NCI-H2171 treated with DMSO at 0.1 percent for 48 hours (cell line): ENCODE results near the gene GRAMD1B.
"Not testable (repeated sequence)": the region's sequence is repeated elsewhere in the genome, so short reads cannot be mapped to it uniquely, and the experiment has no call there.

Experiments used
- DNase-seq: peaks from one replicate; lab custom pipeline; 2025; lab: John Stamatoyannopoulos, UW

Gene GRAMD1B

DNA sequence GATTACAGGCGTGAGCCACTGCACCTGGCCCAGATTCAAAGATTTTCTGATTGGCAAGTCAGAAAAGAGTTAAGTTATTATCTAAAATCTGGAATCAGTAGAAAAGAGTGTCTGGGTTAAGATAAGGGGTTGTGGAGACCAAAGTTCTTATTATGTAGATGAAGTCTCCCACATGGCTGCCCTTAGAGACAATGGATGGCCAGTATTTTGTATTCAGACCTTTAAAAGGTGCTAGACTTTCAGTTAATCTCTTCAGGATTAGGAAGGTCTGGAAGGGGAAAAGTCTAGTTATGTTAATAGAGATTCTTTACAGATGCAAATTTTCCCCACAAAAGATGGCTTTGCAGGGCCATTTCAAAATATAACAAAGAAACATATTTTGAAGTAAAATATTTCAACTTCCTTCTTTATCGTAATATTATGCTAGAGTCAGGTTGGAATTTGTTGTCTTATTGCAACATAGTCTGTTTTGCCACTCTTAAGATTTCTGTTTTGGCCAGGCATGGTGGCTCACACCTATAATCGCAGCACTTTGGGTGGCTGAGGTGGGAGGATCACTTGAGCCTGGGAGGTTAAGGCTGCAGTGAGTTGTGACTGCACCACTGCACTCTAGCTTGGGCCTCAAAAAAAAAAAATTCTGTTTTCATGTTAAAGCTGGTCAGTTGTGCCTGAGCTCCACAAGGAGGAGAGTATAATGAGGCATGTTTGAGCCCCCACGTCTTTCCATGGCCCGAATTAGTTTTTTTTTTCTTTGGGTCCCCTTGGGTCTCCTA is 14.0 kb downstream of the GRAMD1B start:
- no peak for DNase-seq

DNA sequence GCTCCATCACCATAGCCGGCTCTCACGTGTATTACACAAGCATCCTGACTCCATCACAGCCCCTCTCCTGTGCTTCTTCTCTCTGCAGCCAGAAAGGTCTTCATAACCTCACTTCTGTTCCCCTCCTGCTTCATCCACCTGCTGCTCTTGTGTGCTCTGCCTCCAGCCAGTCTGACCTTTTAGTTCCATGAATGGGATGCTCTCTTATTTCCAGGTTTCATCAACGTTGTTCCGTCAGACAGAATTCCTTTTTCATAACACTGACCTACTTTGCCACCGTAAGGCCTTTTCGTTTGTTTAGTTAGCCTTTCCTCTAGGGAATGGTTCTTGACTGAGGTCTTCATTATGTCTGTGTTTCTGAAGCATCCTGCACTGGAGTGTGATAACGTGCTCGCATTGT is 18.8 kb downstream of the GRAMD1B start:
- peak; percentile 16 for DNase-seq

DNA sequence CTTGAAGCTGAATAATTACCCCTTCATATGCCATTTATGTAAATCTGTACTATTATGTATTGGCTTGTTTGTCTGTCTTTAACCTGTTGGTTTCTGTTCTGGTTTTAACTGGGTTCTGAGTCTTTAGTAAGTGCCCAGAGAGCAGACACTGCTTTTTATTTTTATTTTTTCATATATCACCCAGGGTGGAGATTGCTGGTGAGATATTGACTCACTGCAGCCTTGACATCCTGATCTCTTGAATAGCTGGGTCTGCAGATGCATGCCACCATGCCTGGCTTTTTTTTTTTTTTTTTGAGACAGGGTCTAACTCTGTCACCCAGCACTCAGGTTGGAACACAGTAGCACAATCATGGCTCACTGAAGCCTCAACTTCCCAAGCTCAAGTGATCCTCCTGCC is 19.4 kb downstream of the GRAMD1B start:
- DNase-seq, result no peak

DNA sequence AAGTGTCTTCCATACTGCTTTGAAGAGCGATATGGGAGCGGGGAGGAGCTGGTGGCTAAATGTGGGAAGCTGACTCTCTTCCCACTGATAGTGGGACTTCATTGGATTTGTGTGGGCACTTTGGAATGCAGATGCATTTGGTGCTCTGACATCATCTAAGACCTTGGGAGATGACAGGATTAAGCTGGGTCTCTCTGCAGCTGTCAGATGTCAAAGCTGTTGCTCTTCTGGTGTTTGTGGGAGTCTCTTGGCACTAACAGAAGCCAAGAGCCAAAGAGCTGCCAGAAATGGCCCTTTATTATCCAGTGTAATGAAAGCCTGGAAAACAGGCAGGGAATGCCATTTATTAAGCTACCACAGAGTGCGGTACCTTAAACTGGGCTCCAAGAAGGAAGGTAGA is 20.6 kb downstream of the GRAMD1B start:
- DNase-seq, result no peak

DNA sequence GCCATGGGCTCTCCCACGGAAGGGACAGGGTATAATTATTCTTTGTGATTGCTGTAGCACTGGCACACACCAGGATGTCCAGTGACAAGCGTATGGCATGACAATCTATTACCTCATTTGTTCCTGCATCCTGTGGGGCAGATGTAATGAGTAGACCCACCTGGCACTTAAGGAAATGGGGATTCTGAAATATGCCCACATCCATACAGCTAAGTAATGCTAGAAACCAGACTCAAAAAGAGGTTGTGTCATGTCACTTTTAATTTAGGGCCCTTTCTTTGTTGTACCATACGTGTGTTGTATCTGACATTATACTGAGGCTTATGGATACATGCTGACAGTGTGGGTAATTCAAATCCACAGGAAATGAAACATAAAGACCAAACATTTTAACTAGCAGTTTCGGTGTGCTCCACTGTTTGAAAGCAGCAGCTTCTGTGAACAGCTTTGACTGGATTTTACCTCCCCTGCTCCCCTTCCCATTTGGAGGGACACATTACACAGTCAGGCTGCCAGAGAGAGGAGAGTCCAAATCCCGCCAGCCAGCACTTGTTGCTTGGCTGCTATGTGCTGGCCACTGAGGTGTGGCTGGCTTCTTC is 21.2 kb downstream of the GRAMD1B start:
- no peak for DNase-seq

DNA sequence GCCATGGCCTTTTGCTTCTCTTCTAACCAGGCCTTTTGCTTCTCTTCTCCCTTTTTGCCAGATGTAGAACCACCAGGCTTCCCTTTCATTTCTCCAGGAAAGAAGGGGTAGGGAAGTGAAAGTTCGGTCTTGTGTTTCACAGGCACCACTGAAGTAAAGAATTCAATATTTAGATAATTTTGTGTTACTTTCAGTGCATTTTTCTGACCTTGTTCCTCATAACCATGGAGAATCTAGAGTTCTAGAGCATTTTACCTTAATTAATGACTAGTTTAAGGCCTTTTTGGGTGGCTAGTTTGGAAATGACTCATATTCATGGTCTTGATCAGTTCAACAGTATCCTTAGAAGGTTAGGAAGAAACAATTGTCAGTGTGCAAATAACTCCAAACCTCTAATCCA is 22.7 kb downstream of the GRAMD1B start:
- no peak for DNase-seq

DNA sequence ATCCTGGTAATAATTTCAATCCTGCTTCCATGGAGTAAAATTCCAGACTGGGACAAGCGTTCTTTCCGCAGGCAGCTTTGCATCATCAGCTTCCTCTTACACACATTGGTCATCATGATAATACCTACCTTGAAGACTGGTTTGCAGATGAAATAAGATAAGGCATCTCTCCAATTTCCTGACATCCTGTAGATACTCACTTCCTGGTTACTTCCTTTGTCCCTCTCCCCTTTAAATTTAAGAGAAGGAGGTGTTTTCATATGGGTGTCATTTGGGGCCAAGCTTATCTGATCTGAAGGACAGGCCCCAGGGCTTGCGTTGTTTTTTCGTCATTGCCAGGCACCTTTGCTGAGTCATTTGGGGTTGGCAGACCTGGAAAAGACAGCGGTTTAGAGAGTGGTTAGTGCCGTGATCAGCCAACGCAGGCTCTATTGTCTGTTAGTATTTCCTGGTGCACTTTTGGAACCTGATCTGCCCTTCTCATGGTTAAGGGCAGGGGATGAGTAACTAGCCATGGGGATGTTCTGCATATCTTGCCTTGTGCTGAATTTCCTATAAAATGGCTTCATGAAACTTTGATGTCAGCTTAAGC is 24.1 kb downstream of the GRAMD1B start:
- DNase-seq, result no peak

DNA sequence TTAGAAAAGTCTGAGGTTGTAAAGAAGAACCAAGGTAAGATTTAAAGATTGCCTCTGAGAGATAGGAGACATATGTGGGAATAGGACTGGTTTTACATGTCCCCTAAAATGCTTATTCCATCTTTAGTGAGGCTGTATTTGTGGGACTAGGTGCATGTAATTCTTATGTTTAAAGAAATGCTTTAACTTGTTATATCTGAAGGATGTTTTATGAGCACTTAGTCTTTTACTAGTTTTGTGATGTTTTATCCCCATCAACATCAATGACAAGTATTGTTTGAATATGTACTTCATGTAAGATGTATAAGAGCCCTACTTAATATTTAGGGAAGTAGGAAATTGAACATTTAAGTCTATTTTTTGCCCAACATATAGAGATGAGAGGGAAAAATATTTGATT is 24.7 kb downstream of the GRAMD1B start:
- no peak for DNase-seq

DNA sequence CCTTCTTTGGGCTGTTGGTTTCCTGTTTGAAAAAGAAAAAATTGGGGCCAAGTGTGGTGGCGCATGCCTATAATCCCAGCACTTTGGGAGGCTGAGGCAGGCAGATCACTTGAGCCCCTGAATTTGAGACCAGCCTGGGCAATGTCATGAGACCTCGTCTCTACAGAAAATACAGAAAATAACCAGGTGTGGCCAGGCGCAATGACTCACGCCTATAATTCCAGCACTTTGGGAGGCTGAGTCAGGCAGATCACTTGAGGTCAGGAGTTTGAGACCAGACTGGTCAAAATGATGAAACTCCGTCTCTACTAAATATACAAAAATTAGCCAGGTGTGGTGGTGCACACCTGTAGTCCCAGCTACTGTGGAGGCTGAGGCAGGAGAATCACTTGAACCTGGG is 26.4 kb downstream of the GRAMD1B start:
- not testable (repeated sequence) for DNase-seq

DNA sequence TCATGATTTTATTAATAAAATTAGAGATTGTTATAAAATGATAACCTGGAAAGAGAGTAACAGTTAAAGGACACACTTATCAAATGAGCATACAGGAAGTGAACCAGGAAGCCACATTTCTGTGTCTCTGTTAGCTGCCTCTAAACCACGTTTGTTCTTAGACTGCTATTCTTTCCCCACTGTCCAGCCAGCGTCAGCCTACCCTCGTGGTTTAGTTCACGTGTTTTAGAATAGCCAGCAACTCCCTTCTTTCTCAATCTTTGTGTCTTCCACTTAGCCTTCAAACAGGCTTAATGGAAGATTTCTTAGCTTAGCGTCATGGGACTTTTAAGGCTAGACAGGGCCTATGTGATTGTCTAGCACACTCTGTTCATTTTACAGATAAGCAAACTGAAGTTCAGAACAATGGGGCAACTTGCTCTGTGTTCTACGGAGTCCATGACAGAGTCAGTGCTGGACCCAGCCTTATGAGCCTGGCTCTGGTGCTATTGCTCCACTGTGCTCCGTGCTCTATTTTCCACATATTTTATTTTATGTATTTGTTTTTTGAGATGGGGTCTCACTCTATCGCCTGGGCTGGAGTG is 27.2 kb downstream of the GRAMD1B start:
- DNase-seq, result no peak

DNA sequence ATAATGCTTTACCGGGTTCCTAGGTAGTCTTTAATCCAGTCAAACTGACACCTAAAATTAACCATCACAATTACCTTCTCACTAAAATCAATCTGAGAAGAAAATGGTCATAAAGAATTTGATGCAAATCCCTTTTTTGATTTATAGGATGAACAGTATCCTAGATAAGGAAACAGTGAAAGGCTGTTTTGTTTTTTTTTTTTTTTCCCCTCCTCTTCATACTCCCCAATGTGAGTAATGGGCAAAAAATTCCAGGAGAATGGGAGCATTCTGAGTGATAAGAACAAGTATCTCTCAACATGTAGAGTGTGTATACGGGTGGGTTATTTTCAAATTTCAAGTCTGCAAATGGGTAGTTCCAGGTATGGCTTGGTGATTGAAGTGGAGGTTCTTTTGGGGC is 28.4 kb downstream of the GRAMD1B start:
- no peak for DNase-seq

DNA sequence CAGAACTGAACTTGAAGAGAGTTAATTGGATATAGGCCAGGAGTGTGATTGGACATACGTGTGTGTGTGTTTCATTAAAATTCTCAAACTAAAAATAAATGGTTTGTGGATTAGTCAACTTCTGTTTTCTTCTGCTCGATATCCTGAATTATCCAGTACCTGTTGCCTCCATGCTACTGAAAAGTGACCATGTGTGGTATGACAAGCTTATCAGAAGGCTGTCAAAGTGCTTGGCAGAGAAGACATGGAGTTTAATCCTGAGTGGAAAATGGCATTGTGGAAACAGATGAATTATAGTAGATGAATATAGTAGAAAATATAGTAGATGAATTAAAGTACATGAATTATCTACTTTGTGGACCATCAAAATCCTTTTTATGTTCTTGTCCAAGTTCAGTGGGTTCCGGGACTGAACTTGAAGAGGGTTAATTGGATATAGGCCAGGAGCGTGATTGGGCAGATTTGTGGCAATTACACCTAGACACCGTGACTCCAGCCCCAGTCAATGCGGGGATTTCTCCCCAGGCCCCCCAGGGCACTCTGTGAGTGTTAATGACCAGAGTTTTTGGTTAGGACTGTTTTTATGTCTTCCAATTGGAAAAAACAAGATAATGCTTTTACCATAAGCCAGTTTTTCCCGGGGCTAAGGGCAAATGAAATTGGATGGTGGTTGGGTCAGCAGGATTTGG is 30.1 kb downstream of the GRAMD1B start:
- DNase-seq, result no peak

DNA sequence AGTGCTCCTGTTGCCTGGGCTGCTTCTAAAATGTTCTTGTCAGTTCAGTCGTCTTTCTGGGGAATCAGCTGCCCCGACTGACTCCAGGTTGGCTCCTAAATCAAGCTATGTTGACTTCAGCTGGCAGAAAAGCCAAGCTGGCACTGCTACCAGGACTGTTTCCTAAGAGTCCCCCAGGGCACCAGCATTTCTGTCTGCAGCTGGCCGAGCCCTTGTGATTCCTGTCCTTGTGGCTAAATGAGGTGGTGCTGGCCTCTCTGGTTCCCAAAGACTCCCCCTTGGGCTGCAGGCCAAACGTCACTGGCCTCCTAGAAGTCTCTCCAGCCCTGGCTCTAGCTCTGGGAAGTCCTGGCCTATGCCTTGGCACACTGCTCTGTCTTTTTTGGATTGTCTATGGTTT is 31.1 kb downstream of the GRAMD1B start:
- no peak for DNase-seq

DNA sequence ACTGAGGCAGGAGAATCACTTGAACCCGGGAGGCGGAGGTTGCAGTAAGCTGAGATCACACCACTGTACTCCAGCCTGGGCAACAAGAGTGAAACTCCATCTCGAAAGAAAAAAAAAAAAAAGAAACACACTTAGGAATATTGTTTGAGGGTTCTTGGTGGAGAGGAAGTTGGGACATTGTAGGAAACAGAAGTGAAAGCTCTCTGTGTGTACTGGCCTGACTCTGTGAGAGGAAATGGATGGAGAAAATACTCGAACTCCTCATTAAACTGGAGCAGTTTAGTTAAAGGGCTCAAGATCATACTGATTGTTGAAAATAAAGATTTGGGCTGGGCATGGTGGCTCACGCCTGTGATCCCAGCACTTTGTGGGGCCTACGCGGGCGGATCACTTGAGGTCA is 35.6 kb downstream of the GRAMD1B start:
- not testable (repeated sequence) for DNase-seq

DNA sequence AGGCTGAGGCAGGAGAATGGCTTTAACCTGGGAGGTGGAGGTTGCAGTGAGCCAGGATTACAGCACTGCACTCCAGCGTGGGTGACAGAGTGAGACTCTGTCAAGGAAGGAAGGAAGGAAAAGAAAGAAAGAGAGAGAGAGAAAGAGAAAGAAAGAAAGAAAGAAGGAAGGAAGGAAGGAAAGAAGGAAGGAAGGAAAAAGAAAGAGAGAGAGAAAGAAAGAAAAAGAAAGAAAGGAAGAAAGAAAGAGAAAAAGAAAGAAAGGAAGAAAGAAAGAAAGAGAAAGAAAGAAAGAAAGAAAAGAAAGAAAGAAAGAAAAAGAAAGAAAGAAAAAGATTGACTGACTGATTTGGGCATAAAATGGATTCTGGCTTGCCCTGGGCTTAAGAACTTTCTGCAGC is 36.1 kb downstream of the GRAMD1B start:
- not testable (repeated sequence) for DNase-seq

DNA sequence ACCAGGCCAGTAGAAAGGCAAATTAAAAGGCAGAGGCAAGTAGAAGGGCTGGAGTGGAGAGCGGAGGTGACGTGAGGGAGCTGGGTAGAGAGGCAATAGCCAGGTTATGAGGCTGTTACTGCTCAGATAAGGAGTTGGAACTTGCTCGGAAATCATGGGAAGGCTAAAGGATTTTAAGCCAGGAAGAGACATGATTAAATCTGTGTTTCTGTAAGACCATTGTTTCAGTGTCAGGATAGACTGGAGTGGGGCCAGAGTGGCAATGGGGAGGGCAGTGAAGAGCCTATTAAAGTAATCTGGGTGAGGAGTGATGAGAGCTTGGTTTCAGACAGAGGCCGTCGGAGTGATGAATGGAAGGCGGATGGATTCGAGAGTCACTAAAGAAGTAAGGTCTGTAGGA is 39.0 kb downstream of the GRAMD1B start:
- no peak for DNase-seq

DNA sequence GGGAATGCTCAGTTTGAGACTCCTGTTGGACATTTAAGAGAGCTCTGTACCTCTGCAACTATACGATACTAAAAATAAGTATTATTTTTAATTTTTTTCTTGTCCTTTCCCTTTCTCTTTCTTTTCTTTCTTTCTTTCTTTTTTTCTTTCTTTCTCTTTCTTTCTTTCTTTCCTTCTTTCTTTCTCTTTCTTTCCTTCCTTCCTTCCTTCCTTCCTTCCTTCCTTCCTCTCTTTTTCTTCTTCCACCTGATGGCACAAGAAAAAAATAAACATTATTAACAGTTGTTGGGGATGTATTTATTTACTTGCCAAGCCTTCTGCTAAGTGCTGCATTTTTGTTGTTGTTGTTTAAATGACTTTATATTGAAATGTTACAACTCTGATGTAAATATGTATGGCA is 39.5 kb downstream of the GRAMD1B start:
- DNase-seq, result no peak

DNA sequence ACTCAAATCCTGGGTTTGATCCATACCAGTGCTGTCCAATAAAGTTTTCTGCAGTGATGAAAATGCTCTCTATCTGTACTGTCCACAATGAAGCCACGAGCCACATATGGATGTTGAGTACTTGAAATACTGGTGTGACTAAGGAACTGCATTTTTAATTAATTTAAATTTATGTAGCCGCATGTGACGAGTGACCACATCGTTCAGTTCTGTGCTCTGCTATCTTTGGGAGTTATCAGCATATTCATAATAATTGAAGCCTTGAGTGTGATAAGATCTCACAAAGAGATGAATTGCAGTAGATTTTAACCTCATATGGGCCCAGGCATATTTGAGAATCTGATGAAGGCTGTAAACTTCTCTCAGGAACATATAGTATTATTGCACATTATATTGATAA is 40.8 kb downstream of the GRAMD1B start:
- DNase-seq, result no peak

DNA sequence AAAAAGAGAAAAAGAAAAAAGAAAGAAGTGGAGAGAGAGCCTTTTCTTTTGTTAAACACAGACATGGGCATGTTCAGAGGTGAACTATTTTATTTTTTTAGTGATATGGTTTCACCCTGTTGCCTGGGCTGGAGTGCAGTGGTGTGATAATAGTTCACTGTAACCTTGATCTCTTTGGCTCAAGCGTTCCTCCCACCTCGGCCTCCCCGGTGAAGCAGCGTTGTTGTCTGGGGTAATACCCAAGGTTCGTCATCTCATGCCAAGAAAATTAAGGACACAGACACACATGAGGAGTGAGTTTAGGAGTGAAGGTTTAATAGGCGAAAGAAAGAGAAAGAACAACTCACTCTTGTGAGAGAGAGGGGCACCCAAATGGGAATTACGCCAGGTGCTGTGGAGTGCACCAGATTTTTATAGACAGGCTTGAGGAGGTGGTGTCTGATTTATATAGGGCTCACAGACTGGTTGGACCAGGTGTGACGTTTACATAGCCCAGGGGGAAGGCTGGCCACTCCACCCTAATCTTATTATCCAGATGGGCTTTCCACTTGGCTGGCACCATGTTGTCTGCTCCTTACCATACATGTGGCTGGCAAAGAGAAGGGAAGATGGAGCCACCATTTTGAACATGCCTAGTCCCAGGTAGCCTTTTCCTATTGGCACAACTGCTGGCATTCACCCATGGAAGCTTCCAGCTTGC is 42.3 kb downstream of the GRAMD1B start:
- DNase-seq, result peak; percentile 52

DNA sequence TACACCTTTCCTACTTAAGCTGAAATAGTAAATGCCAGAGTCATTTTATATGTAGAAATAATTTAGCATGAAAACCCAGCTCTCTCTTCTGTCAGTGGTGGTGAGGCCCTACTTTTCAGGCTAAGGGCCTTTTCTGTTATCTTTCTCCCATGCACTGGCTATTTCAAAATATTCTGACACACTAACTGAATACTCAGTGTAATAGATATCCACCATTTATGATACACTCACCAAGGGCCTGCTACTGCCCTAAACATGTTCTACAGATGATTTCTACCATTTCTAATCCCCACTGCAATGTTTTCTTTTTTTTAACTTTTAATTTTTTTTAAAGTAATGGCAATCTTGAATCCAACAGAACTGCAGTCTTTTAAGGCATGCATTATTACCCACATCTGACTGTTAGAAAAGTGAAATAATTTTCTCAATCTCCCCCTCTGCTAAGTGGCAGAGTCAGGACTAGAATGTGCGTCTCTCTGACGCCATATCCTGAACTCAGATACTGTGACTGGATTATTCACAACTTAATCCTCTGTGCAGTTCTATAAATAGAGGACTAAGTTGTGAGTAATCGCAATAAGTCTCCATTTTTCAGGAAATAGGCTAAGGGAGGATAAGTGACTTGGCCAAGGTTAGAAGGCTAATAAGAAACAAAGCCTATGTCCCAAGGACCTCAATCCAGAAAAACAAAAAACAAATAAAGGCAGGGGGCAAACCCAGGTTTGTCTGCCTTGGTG is 44.0 kb downstream of the GRAMD1B start:
- no peak for DNase-seq

DNA sequence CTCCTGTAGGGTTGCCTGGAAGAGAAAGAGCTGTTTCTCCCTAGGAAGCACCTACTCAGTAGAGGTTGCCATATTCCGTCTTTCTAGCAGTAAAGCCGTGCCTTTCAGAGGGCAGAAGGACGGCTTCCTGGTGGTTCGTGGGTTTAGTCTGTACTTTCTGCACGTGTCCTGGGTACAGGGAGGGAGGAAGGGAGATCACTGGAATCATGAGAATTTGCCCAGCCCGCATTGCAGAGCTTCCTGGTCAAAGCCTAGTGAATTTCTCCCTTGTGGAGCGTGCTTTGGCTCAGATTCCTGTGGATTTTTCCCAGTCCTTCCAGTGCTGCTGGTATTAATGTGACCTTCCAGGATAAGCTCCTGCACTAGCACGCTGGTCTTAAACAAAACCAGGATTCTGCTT is 44.9 kb downstream of the GRAMD1B start:
- DNase-seq, result no peak
